ENCODE results near the gene MCTP1. TPM values are rescaled to one million over a fixed set of nuclear protein-coding genes. Genes with fewer than 3 reads are reported as not detected.

MCTP1 gene
- total and polyA plus RNA-seq, 9 of the 15 experiments (the other 6 are each of a cell fraction or from before 2014, with no cell fraction given): 0.04 to 0.93 (median 0.06) TPM; not detected in 4

- Histone ChIP-seq H3K9ac (ENCODE audit: insufficient read depth in 1 of 2, low read depth in 2 of 2, low read length in 2 of 2) (no peak overlapping the region), H2AFZ (ENCODE audit: low read depth, low read length) (no peak overlapping the region), H3K36me3 (ENCODE audit: control insufficient read depth, insufficient read depth, low read length) (no peaks in the 10 kb centered on the region), H3K9me1 (ENCODE audit: control insufficient read depth, insufficient read depth, low read length) (no peaks in the 10 kb centered on the region), H3K27ac (ENCODE audit: extremely low read depth, low read depth, low read length) (no peak overlapping the region), H3K9me3 (replicated peaks; ENCODE audit: control insufficient read depth, insufficient read depth, low read depth, low read length) (no peaks in the 10 kb centered on the region), H3K27me3 (ENCODE audit: control insufficient read depth in 2 of 2, insufficient read depth in 2 of 2, low read length in 2 of 2) (no peaks in the 10 kb centered on the region), H3K79me2 (ENCODE audit: control insufficient read depth, insufficient read depth, low read length) (no peaks in the 10 kb centered on the region), H3K4me3 (no peak overlapping the region), H4K20me1 (replicated peaks; ENCODE audit: control insufficient read depth, insufficient read depth, low read length) (no peaks in the 10 kb centered on the region), H3K4me2 (ENCODE audit: insufficient read depth, low read length) (no peak overlapping the region), H3K4me1 (replicated peaks in 1 of 2; ENCODE audit: control insufficient read depth in 2 of 2, insufficient read depth in 2 of 2, low read length in 2 of 2) (no peaks in the 10 kb centered on the region)
- 6% methylated on average over 2 of the region's 2 CpGs for WGBS (ENCODE audit: insufficient coverage, low coverage, missing lambda C conversion rate)
- no peak for ATAC-seq
- ChIA-PET CTCF (ENCODE audit: low intra/inter-chr PET ratio) (no interaction called here), POLR2A (no interaction called here)
- DNase-seq (ENCODE audit: extremely low read depth in 1 of 4, low spot score in 3 of 4): no peak
- no peak for TF ChIP-seq CBX5 (IDR thresholded peaks at IDR 0.05; ENCODE audit: borderline replicate concordance, low read depth)
- no peak for TF ChIP-seq FOXA3 (CRISPR knock-in tag; conservative IDR thresholded peaks at IDR 0.05 in 1 of 2, IDR thresholded peaks at IDR 0.05 in 1 of 2)
- no peak for TF ChIP-seq MTF1 (CRISPR knock-in tag; IDR thresholded peaks at IDR 0.05; ENCODE audit: borderline replicate concordance)
- TF ChIP-seq ZNF586 (CRISPR knock-in tag; conservative IDR thresholded peaks at IDR 0.05): no peak
- no peak for TF ChIP-seq USF1 (CRISPR knock-in tag; IDR thresholded peaks at IDR 0.05)
- TF ChIP-seq ARNT (IDR thresholded peaks at IDR 0.05): no peak
- TF ChIP-seq BDP1 (IDR thresholded peaks at IDR 0.05; ENCODE audit: insufficient read depth, insufficient read length): no peak
- TF ChIP-seq MTA1 (IDR thresholded peaks at IDR 0.05; ENCODE audit: borderline replicate concordance): no peak
- TF ChIP-seq RBFOX2 (IDR thresholded peaks at IDR 0.05; ENCODE audit: low read depth, low read length): no peak
- no peak for TF ChIP-seq MXD1 (CRISPR knock-in tag; IDR thresholded peaks at IDR 0.05; ENCODE audit: borderline replicate concordance, poor library complexity, severe bottlenecking)
- TF ChIP-seq ZBTB11 (CRISPR knock-in tag; IDR thresholded peaks at IDR 0.05): no peak
- no peak for TF ChIP-seq ZNF77 (CRISPR knock-in tag; IDR thresholded peaks at IDR 0.05)
- TF ChIP-seq POLR2B (IDR thresholded peaks at IDR 0.05; ENCODE audit: low read depth, partially characterized antibody): no peak
- TF ChIP-seq SMARCC2 (IDR thresholded peaks at IDR 0.05; ENCODE audit: low read depth): no peak
- no peak for TF ChIP-seq DACH1 (IDR thresholded peaks at IDR 0.05; ENCODE audit: partially characterized antibody)
- no peak for TF ChIP-seq ETV6 (IDR thresholded peaks at IDR 0.05; ENCODE audit: borderline replicate concordance in 1 of 2, low read depth in 2 of 2, low read length in 1 of 2)
- no peak for TF ChIP-seq ETV6 (CRISPR knock-in tag; IDR thresholded peaks at IDR 0.05; ENCODE audit: borderline replicate concordance)
- TF ChIP-seq SREBF2 (CRISPR knock-in tag; IDR thresholded peaks at IDR 0.05): no peak
- intact Hi-C loops (cut with micrococcal nuclease) (no loop called here), in situ Hi-C loops (cut with MboI) (no loop called here)
- no peak for FAIRE-seq
- no TSS peak for BruUV-seq (replicated peaks)
Observed at GRCh38 chr5:94810877-94811276, 474.0 kb downstream of the MCTP1 start.
